ENCODE results near the gene ITGB5. TPM values are rescaled to one million over a fixed set of nuclear protein-coding genes. Genes with fewer than 3 reads are reported as not detected.

The ITGB5 gene
- total RNA-seq, 1 donor from 2014 or later: 46.0 TPM

- TF ChIP-seq CTCF (conservative IDR thresholded peaks at IDR 0.05): no peak
- no peak for DNase-seq (ENCODE audit: extremely low spot score, unreplicated experiment)
- Mint-ChIP-seq H3K4me3 (peak overlapping the region; percentile 7), H3K27me3 (no peaks in the 10 kb centered on the region), H3K36me3 (peaks cover 8% of the 10 kb centered on the region), H3K27ac (peak overlapping the region; percentile 20), H3K9me3 (no peaks in the 10 kb centered on the region), H3K4me1 (ENCODE audit: unreplicated experiment) (peaks cover 39% of the 10 kb centered on the region)
Measured at GRCh38 chr3:124878561-124879336, 8.4 kb downstream of the ITGB5 start.

DNA sequence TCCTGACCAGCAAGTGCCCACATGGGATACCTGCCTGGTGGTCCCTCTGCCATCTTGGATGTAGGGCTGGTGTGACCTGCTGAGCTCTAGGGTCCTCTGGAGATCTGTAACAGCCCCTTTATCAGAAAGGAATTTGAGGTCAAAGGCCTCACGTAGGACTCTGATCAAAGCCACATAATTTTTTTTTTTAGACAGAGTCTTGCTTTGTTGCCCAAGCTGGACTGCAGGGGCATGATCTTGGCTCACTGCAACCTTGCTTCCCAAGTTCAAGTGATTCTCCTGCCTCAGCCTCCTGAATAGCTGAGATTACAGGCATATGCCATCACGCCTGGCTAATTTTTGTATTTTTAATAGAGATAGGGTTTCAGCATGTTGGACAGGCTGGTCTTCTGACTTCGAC lies 9.5 kb downstream of the ITGB5 start:
- H3K4me1 Mint-ChIP-seq (ENCODE audit: unreplicated experiment): peaks cover 29% of the 10 kb centered on the region
- H3K27ac Mint-ChIP-seq: no peak overlapping the region
- no peak for DNase-seq (ENCODE audit: extremely low spot score, unreplicated experiment)
- H3K4me3 Mint-ChIP-seq: no peak overlapping the region
- no peak for TF ChIP-seq CTCF (conservative IDR thresholded peaks at IDR 0.05)
- H3K36me3 Mint-ChIP-seq: peaks cover 5% of the 10 kb centered on the region
- H3K9me3 Mint-ChIP-seq: no peaks in the 10 kb centered on the region
- H3K27me3 Mint-ChIP-seq: no peaks in the 10 kb centered on the region

DNA sequence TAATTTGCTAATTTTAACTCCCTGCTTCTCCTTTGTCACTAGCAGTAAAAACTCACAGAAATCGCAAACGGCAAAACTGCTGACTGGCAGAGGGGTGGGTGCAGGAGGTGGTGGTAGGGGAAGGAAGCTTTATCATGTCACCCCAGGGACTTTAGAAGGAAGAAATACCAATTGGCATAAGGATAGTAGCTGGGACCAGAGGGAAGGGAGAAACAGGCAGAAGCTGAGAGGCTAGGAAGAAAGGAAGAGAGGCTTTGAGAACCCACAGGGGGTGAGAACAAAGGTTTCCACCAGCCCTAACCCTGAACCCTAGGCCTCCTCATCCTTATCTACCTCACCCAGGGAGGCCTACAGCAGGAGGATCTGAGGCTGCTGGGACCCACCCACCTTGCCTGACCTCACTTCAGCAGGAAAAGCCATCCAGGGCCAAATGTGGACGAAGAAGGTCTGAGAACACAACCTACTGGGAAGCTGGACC lies 10.7 kb downstream of the ITGB5 start:
- no peak for TF ChIP-seq CTCF (conservative IDR thresholded peaks at IDR 0.05)
- peaks cover 20% of the 10 kb centered on the region for H3K4me1 Mint-ChIP-seq (ENCODE audit: unreplicated experiment)
- no peak for DNase-seq (ENCODE audit: extremely low spot score, unreplicated experiment)
- no peaks in the 10 kb centered on the region for H3K9me3 Mint-ChIP-seq
- no peak overlapping the region for H3K4me3 Mint-ChIP-seq
- peaks cover 3% of the 10 kb centered on the region for H3K36me3 Mint-ChIP-seq
- no peak overlapping the region for H3K27ac Mint-ChIP-seq
- no peaks in the 10 kb centered on the region for H3K27me3 Mint-ChIP-seq

- TF ChIP-seq CTCF (conservative IDR thresholded peaks at IDR 0.05): no peak
- H3K9me3 Mint-ChIP-seq: no peaks in the 10 kb centered on the region
- H3K36me3 Mint-ChIP-seq: peaks cover 9% of the 10 kb centered on the region
- H3K27ac Mint-ChIP-seq: no peak overlapping the region
- DNase-seq (ENCODE audit: extremely low spot score, unreplicated experiment): no peak
- peaks cover 10% of the 10 kb centered on the region for H3K4me1 Mint-ChIP-seq (ENCODE audit: unreplicated experiment)
- no peaks in the 10 kb centered on the region for H3K27me3 Mint-ChIP-seq
- no peak overlapping the region for H3K4me3 Mint-ChIP-seq
Measured at GRCh38 chr3:124873226-124873625, 13.9 kb downstream of the ITGB5 start.

DNA sequence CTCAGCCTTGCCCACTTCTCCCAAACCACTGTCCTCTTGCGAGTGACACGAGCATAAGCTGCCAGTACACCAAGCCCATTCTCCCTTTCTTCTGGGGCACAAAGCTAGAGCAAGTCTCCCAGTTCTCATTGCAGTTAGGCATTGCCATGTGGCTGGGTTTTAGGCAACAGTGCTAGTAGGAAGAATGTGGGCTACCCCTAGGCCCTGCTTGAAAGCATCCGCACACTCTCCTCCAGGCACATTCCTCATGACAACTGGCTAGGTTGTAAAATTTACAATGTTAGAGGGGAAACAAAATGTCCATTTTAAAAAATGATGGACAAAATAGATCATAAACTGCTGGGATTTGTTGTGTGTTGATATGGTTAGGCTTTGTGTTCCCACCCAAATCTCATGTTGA lies 19.7 kb downstream of the ITGB5 start:
- Mint-ChIP-seq H3K4me3 (no peak overlapping the region), H3K9me3 (no peaks in the 10 kb centered on the region), H3K4me1 (ENCODE audit: unreplicated experiment) (no peaks in the 10 kb centered on the region), H3K27me3 (no peaks in the 10 kb centered on the region), H3K27ac (no peak overlapping the region), H3K36me3 (peaks cover 22% of the 10 kb centered on the region)
- no peak for DNase-seq (ENCODE audit: extremely low spot score, unreplicated experiment)
- no peak for TF ChIP-seq CTCF (conservative IDR thresholded peaks at IDR 0.05)
